Activated T-cell treated with anti-CD3 and anti-CD28 coated beads for 1 hour (primary cell): ENCODE data around the gene UGT1A9.

Experiments
- DNase-seq: peaks from one replicate; pipeline ENCODE4 v3.0.0-alpha.2; 2020; ENCODE audit warnings: low read depth

UGT1A9 gene

GRCh38 chr2:233817361-233817911, 145.7 kb downstream of the UGT1A9 start:
- DNase-seq: no peak

- no peak for DNase-seq
Observed at GRCh38 chr2:233817995-233818638, 146.4 kb downstream of the UGT1A9 start.

GRCh38 chr2:233818639-233819621, 147.2 kb downstream of the UGT1A9 start:
- no peak for DNase-seq

GRCh38 chr2:233819884-233820773, 148.4 kb downstream of the UGT1A9 start:
- no peak for DNase-seq

GRCh38 chr2:233820774-233821105, 149.0 kb downstream of the UGT1A9 start:
- DNase-seq: no peak

GRCh38 chr2:233821196-233821595, 149.5 kb downstream of the UGT1A9 start:
- DNase-seq: no peak

- no peak for DNase-seq
Observed at GRCh38 chr2:233821709-233822100, 150.0 kb downstream of the UGT1A9 start.

GRCh38 chr2:233822101-233822771, 150.5 kb downstream of the UGT1A9 start:
- DNase-seq: no peak
